ENCODE data around the gene SMYD3. TPM values are rescaled to one million over a fixed set of nuclear protein-coding genes. Genes with fewer than 3 reads are reported as not detected.

SMYD3 gene
- total RNA-seq, 1 experiment from 2014 or later = 25.5 TPM

GRCh38 chr1:246444617-246445016 is 62.5 kb downstream of the SMYD3 start:
- Mint-ChIP-seq H3K27ac (no peak overlapping the region), H3K4me1 (peaks cover 3 to 5% of the 10 kb centered on the region in 2 experiments; a peak in 1 of 4 replicates), H3K36me3 (ENCODE audit: insufficient read depth in 1 of 3, low read depth in 3 of 3) (peaks cover 0 to 3% (median 0%) of the 10 kb centered on the region in 3 experiments; a peak in 1 of 7 replicates), H3K27me3 (ENCODE audit: low read depth) (no peaks in the 10 kb centered on the region), H3K4me3 (no peak overlapping the region), H3K9me3 (no peaks in the 10 kb centered on the region)
- H3K9me3 ChIP-seq (ENCODE audit: control insufficient read depth, low read depth, low read length) = no peaks in the 10 kb centered on the region
- no peak overlapping the region for H3T11ph ChIP-seq (ENCODE audit: low read length)
- no peaks in the 10 kb centered on the region for H3K23me2 ChIP-seq (ENCODE audit: insufficient read length, low read depth, low read length, poor library complexity, severe bottlenecking)
- no peak overlapping the region for H2AFZ ChIP-seq (ENCODE audit: low read length)
- no peak overlapping the region for H2BK15ac ChIP-seq (ENCODE audit: low read depth, low read length)
- no peaks in the 10 kb centered on the region for H3K4me1 ChIP-seq (ENCODE audit: insufficient read depth, low read length)
- H2BK5ac ChIP-seq (ENCODE audit: insufficient read length, low read length) = no peak overlapping the region
- H3K79me1 ChIP-seq (ENCODE audit: insufficient read depth, low read depth, low read length, poor library complexity, severe bottlenecking) = no peaks in the 10 kb centered on the region
- no peak overlapping the region for H3K23ac ChIP-seq (ENCODE audit: insufficient read length, low read depth, low read length)
- no peak overlapping the region for H3K27ac ChIP-seq (ENCODE audit: insufficient read length, low read depth, low read length)
- H3K27me3 ChIP-seq (ENCODE audit: insufficient read depth, low read length) = no peaks in the 10 kb centered on the region
- H4K8ac ChIP-seq (replicated peaks; ENCODE audit: insufficient read length, low read depth, low read length) = no peak overlapping the region
- no peak overlapping the region for H3K56ac ChIP-seq (ENCODE audit: insufficient read length, low read depth, low read length)
- H3K79me2 ChIP-seq (ENCODE audit: insufficient read depth, low read length) = 0 out of 2 replicates have a peak, but pooled peaks cover 2% of the 10 kb centered on the region
- H2BK20ac ChIP-seq (ENCODE audit: low read depth, low read length, poor library complexity, severe bottlenecking) = no peak overlapping the region
- DNase-seq = no peak
- no CpG with 5 or more reads among the region's 3 CpGs for WGBS (ENCODE audit: extremely low coverage, insufficient read length, low lambda C conversion rate)
- no peak overlapping the region for H3K4me2 ChIP-seq (ENCODE audit: insufficient read depth, insufficient read length, low read length)
- no peak overlapping the region for H3K9ac ChIP-seq (ENCODE audit: extremely low read depth, insufficient read length, low read length)
- H4K5ac ChIP-seq (ENCODE audit: insufficient read length, low read depth, low read length) = no peak overlapping the region
- H2BK120ac ChIP-seq (ENCODE audit: low read depth, low read length, poor library complexity, severe bottlenecking) = peak overlapping the region; percentile 61
- TF ChIP-seq CTCF (conservative IDR thresholded peaks at IDR 0.05) = no peak
- H2AK5ac ChIP-seq (ENCODE audit: insufficient read length, low read length) = no peak overlapping the region
- H3K14ac ChIP-seq (ENCODE audit: insufficient read depth, low read length) = no peak overlapping the region
- no peak overlapping the region for H3K4ac ChIP-seq (ENCODE audit: low read depth, low read length)
- no peak overlapping the region for H3K18ac ChIP-seq (ENCODE audit: insufficient read length, low read depth, low read length)
- H4K20me1 ChIP-seq (ENCODE audit: control insufficient read depth, insufficient read depth, insufficient read length) = no peaks in the 10 kb centered on the region
- H4K91ac ChIP-seq (ENCODE audit: insufficient read length, low read depth, low read length) = no peak overlapping the region
- H2BK12ac ChIP-seq (ENCODE audit: insufficient read length, low read depth, low read length) = no peak overlapping the region

Measured in H9 (cell line).